Liver (tissue), 9 donors: ENCODE results near the gene ARMH1. TPM values are rescaled to one million over a fixed set of nuclear protein-coding genes. Genes with fewer than 3 reads are reported as not detected.

Experiments
- DNase-seq: peaks from one replicate; pipeline ENCODE4 v3.0.0-alpha.2; 2017; ENCODE audit warnings: low spot score
- H3K27ac ChIP-seq, 2 donors: one replicate each; pipeline ENCODE4 v1.7.0; 2013; ENCODE audit warnings: inconsistent platforms in 2 of 2, low read length in 2 of 2, control low read depth in 1 of 2, low read depth in 1 of 2, mild to moderate bottlenecking in 1 of 2
- H3K27me3 ChIP-seq, 4 donors: one replicate each; pipeline versions ENCODE4 v1.6.1 to v1.7.0; 2013; ENCODE audit warnings: low read length in 3 of 4, inconsistent platforms in 1 of 4, mild to moderate bottlenecking in 1 of 4, moderate library complexity in 1 of 4; ENCODE audit not compliant: control insufficient read depth in 4 of 4, insufficient read depth in 4 of 4
- H3K36me3 ChIP-seq, 4 donors: one replicate each; pipeline versions ENCODE4 v1.6.1 to v1.7.0; 2013; ENCODE audit warnings: low read length in 3 of 4, mild to moderate bottlenecking in 3 of 4, low read depth in 1 of 4, moderate library complexity in 1 of 4; ENCODE audit not compliant: control insufficient read depth in 4 of 4, insufficient read depth in 3 of 4
- H3K4me1 ChIP-seq, 4 donors: one replicate each; pipeline versions ENCODE4 v1.6.1 to v1.7.0; 2013; ENCODE audit warnings: low read length in 3 of 4, mild to moderate bottlenecking in 3 of 4, moderate library complexity in 1 of 4; ENCODE audit not compliant: control insufficient read depth in 4 of 4, insufficient read depth in 4 of 4
- H3K4me3 ChIP-seq, 3 donors: one replicate each; pipeline versions ENCODE4 v1.6.1 to v1.7.0; 2013; ENCODE audit warnings: low read length in 3 of 3, control low read depth in 1 of 3, low read depth in 1 of 3, mild to moderate bottlenecking in 1 of 3
- H3K9ac ChIP-seq, 2 donors: one replicate each; pipeline ENCODE4 v1.7.0; 2013; ENCODE audit warnings: low read length in 2 of 2, mild to moderate bottlenecking in 2 of 2, moderate library complexity in 2 of 2, control low read depth in 1 of 2, low read depth in 1 of 2
- H3K9me3 ChIP-seq, 4 donors: one replicate each; pipeline versions ENCODE4 v1.6.1 to v1.7.0; 2013; ENCODE audit warnings: low read length in 3 of 4; ENCODE audit not compliant: control insufficient read depth in 4 of 4
- EGR1 ChIP-seq, 2 donors: IDR thresholded peaks; 2 replicates each; pipeline ENCODE4 v1.6.1; 2016 to 2018; ENCODE audit warnings: antibody characterized with exemption in 2 of 2, low read depth in 2 of 2
- FOXA1 ChIP-seq: IDR thresholded peaks from 2 replicates; pipeline ENCODE4 v1.6.1; 2016; ENCODE audit warnings: antibody characterized with exemption
- FOXA2 ChIP-seq: IDR thresholded peaks from 2 replicates; pipeline ENCODE4 v1.6.1; 2016; ENCODE audit warnings: antibody characterized with exemption
- GABPA ChIP-seq, 2 donors: IDR thresholded peaks in 1 of 2; conservative IDR thresholded peaks in 1 of 2; 2 replicates each; pipeline ENCODE4 v1.6.1; 2016; ENCODE audit warnings: antibody characterized with exemption in 2 of 2, mild to moderate bottlenecking in 1 of 2, moderate library complexity in 1 of 2
- HNF4A ChIP-seq, 2 donors: conservative IDR thresholded peaks; 2 replicates each; pipeline ENCODE4 v1.6.1; 2016; ENCODE audit warnings: antibody characterized with exemption in 2 of 2, mild to moderate bottlenecking in 2 of 2
- HNF4G ChIP-seq: IDR thresholded peaks from 2 replicates; pipeline ENCODE4 v1.6.1; 2016; ENCODE audit warnings: antibody characterized with exemption
- JUND ChIP-seq, 2 donors: IDR thresholded peaks; 2 replicates each; pipeline ENCODE4 v1.6.1; 2016; ENCODE audit warnings: antibody characterized with exemption in 2 of 2
- NR2F2 ChIP-seq: IDR thresholded peaks from 2 replicates; pipeline ENCODE4 v1.6.1; 2016; ENCODE audit warnings: antibody characterized with exemption
- RAD21 ChIP-seq, 2 donors: IDR thresholded peaks; 2 replicates each; pipeline ENCODE4 v1.6.1; 2016; ENCODE audit warnings: antibody characterized with exemption in 2 of 2, mild to moderate bottlenecking in 2 of 2
- RXRA ChIP-seq, 2 donors: IDR thresholded peaks; 2 replicates each; pipeline ENCODE4 v1.6.1; 2017 to 2018; ENCODE audit warnings: antibody characterized with exemption in 2 of 2, mild to moderate bottlenecking in 1 of 2
- SP1 ChIP-seq: IDR thresholded peaks from 2 replicates; pipeline ENCODE4 v1.6.1; 2018; ENCODE audit warnings: antibody characterized with exemption, mild to moderate bottlenecking
- TAF1 ChIP-seq: conservative IDR thresholded peaks from 2 replicates; pipeline ENCODE4 v1.6.1; 2016; ENCODE audit warnings: antibody characterized with exemption, mild to moderate bottlenecking
- YY1 ChIP-seq: IDR thresholded peaks from 2 replicates; pipeline ENCODE4 v1.6.1; 2016; ENCODE audit warnings: antibody characterized with exemption, mild to moderate bottlenecking
- WGBS: extraction: QIAGEN DNeasy Blood & Tissue Kit; methylation state at CpG from one replicate; pipeline ENCODE4 v1.1.7; 2013; 5-methylcytosine and 5-hydroxymethylcytosine counted together
- polyA plus RNA-seq, 2 donors: library from polyadenylated mRNA; stranded (reverse) in 1 of 2; unstranded in 1 of 2; fragments of 200-250 nt in 1 of 2; fragments of >200 nt in 1 of 2; fragmentation: Nextera tagmentation in 1 of 2; extraction: Ambion mirVana in 1 of 2; gene quantifications; one replicate each; pipeline versions ENCODE4 v1.2.1 to v1.2.3, GENCODE V29; 2013 to 2015
- total RNA-seq, 2 donors: library from RNA; depleted of rRNA; stranded (reverse); fragments of >200 nt; gene quantifications; one replicate each; pipeline ENCODE4 v1.2.3, GENCODE V29; 2014
- TF ChIP-seq, protein P1 (sequence below): IDR thresholded peaks from 2 replicates; pipeline ENCODE4 v1.6.1; 2016; ENCODE audit warnings: antibody characterized with exemption
- TF ChIP-seq, protein P2 (sequence below): IDR thresholded peaks from 2 replicates; pipeline ENCODE4 v1.6.1; 2016; ENCODE audit warnings: antibody characterized with exemption
- TF ChIP-seq, protein P3 (sequence below): fragments of 150-350 bp; IDR thresholded peaks from 2 replicates; pipeline ENCODE4 v1.5.1; 2017; ENCODE audit warnings: improper control_type of control experiment, low read depth, low read length; ENCODE audit not compliant: missing input control
- TF ChIP-seq, protein P4 (sequence below): IDR thresholded peaks from 2 replicates; pipeline ENCODE4 v1.6.1; 2016; ENCODE audit warnings: antibody characterized with exemption
- TF ChIP-seq, protein P5 (sequence below): IDR thresholded peaks from 2 replicates; pipeline ENCODE4 v1.6.1; 2016; ENCODE audit warnings: antibody characterized with exemption, mild to moderate bottlenecking
- donor health status: healthy.
- donor health status: healthy.
- donor health status: healthy.
- donor health status: healthy.
- donor health status: healthy.

The ARMH1 gene
- total and polyA plus RNA-seq, 4 donors = 2.2 to 20.3 (median 5.5) TPM

DNA sequence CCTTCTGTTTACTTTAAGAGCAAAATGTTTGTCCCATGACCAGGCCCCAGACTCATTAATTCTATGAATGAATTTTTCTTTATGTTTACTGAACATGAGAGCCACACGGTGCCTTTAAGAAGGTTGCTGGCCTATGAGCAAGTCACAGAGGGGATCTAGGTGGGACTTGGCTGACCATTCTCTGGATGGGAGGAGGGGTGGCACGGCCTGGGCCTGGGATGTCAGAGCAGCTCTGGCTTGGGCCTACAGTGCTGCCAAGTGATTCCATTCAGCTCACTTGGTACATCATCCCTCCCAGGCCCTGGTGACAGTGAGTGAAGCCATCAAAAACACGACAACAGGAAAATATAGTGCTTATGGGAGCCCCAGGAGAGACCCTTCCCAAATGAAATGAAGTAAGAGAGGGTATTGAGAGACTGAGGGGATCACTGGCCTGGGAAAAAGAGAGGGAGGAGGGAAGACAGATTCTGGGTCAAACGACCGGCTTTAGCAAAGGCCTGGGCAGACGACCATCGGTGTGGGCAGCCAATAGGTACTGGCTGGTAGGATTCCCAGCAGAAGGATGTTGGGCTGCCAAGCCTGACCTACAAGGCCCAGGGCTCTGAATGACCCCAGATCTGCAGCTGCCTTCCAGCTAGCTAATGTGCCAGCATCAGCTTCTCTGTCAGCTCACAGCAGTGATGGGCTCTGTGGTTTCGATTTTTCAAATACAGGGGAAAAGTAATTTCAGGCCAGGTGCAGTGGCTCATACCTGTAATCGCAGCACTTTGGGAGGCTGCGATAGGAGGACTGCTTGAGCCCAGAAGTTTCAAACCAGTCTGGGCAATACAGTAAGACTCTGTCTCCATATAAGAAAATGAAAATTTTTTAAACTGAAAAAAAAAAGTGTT lies 3.5 kb upstream of the ARMH1 start:
- Histone ChIP-seq H3K27me3 (no peaks in the 10 kb centered on the region), H3K9me3 (no peaks in the 10 kb centered on the region), H3K27ac (no peak overlapping the region), H3K36me3 (peaks cover 0 to 1% (median 0%) of the 10 kb centered on the region in 4 donors), H3K9ac (no peak overlapping the region), H3K4me3 (no peak overlapping the region), H3K4me1 (peaks cover 3 to 31% (median 23%) of the 10 kb centered on the region in 4 donors)
- 84% methylated on average over 10 of the region's 10 CpGs for WGBS
- TF ChIP-seq HNF4G (no peak), YY1 (no peak), EGR1 (IDR thresholded peaks at IDR 0.05; ENCODE audit: low read depth in 2 of 2) (no peak), SP1 (no peak), JUND (IDR thresholded peaks at IDR 0.05) (no peak), RAD21 (IDR thresholded peaks at IDR 0.05) (no peak), FOXA2 (no peak), GABPA (IDR thresholded peaks at IDR 0.05 in 1 of 2, conservative IDR thresholded peaks at IDR 0.05 in 1 of 2) (no peak), HNF4A (conservative IDR thresholded peaks at IDR 0.05) (no peak), NR2F2 (no peak), TAF1 (no peak), FOXA1 (no peak), RXRA (IDR thresholded peaks at IDR 0.05) (no peak)
- TF ChIP-seq, protein P1, sequence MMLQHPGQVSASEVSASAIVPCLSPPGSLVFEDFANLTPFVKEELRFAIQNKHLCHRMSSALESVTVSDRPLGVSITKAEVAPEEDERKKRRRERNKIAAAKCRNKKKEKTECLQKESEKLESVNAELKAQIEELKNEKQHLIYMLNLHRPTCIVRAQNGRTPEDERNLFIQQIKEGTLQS = no peak
- TF ChIP-seq, protein P2, sequence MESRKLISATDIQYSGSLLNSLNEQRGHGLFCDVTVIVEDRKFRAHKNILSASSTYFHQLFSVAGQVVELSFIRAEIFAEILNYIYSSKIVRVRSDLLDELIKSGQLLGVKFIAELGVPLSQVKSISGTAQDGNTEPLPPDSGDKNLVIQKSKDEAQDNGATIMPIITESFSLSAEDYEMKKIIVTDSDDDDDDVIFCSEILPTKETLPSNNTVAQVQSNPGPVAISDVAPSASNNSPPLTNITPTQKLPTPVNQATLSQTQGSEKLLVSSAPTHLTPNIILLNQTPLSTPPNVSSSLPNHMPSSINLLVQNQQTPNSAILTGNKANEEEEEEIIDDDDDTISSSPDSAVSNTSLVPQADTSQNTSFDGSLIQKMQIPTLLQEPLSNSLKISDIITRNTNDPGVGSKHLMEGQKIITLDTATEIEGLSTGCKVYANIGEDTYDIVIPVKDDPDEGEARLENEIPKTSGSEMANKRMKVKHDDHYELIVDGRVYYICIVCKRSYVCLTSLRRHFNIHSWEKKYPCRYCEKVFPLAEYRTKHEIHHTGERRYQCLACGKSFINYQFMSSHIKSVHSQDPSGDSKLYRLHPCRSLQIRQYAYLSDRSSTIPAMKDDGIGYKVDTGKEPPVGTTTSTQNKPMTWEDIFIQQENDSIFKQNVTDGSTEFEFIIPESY = no peak
- TF ChIP-seq, protein P3, sequence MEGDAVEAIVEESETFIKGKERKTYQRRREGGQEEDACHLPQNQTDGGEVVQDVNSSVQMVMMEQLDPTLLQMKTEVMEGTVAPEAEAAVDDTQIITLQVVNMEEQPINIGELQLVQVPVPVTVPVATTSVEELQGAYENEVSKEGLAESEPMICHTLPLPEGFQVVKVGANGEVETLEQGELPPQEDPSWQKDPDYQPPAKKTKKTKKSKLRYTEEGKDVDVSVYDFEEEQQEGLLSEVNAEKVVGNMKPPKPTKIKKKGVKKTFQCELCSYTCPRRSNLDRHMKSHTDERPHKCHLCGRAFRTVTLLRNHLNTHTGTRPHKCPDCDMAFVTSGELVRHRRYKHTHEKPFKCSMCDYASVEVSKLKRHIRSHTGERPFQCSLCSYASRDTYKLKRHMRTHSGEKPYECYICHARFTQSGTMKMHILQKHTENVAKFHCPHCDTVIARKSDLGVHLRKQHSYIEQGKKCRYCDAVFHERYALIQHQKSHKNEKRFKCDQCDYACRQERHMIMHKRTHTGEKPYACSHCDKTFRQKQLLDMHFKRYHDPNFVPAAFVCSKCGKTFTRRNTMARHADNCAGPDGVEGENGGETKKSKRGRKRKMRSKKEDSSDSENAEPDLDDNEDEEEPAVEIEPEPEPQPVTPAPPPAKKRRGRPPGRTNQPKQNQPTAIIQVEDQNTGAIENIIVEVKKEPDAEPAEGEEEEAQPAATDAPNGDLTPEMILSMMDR = no peak
- TF ChIP-seq, protein P4, sequence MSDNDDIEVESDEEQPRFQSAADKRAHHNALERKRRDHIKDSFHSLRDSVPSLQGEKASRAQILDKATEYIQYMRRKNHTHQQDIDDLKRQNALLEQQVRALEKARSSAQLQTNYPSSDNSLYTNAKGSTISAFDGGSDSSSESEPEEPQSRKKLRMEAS = no peak
- TF ChIP-seq, protein P5, sequence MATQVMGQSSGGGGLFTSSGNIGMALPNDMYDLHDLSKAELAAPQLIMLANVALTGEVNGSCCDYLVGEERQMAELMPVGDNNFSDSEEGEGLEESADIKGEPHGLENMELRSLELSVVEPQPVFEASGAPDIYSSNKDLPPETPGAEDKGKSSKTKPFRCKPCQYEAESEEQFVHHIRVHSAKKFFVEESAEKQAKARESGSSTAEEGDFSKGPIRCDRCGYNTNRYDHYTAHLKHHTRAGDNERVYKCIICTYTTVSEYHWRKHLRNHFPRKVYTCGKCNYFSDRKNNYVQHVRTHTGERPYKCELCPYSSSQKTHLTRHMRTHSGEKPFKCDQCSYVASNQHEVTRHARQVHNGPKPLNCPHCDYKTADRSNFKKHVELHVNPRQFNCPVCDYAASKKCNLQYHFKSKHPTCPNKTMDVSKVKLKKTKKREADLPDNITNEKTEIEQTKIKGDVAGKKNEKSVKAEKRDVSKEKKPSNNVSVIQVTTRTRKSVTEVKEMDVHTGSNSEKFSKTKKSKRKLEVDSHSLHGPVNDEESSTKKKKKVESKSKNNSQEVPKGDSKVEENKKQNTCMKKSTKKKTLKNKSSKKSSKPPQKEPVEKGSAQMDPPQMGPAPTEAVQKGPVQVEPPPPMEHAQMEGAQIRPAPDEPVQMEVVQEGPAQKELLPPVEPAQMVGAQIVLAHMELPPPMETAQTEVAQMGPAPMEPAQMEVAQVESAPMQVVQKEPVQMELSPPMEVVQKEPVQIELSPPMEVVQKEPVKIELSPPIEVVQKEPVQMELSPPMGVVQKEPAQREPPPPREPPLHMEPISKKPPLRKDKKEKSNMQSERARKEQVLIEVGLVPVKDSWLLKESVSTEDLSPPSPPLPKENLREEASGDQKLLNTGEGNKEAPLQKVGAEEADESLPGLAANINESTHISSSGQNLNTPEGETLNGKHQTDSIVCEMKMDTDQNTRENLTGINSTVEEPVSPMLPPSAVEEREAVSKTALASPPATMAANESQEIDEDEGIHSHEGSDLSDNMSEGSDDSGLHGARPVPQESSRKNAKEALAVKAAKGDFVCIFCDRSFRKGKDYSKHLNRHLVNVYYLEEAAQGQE = no peak
- DNase-seq = no peak
